H1 (cell line): ENCODE measurements around the gene USP20. TPM values are rescaled to one million over a fixed set of nuclear protein-coding genes. Genes with fewer than 3 reads are reported as not detected.

ENCODE experiments used
- CTCF ChIA-PET: fragments of 300-600 bp; sonication (Branson Sonifier 250); formaldehyde crosslinking; loops from one replicate; lab custom pipeline; 2021; ENCODE audit not compliant: partially characterized antibody; lab: Charles Lee
- POLR2A ChIA-PET: fragments of 300-600 bp; sonication (Branson Sonifier 250); formaldehyde crosslinking; loops from one replicate; lab custom pipeline; 2021; ENCODE audit warnings: inconsistent platforms; ENCODE audit not compliant: partially characterized antibody; lab: Charles Lee
- DNase-seq, 2 experiments: peaks; one replicate each; pipeline versions ENCODE4 v3.0.0 to v3.0.0-alpha.2; 2010 to 2022; ENCODE audit warnings: low spot score in 2 of 2, low read depth in 1 of 2, mixed read lengths in 1 of 2
- FAIRE-seq: peaks from 2 replicates; lab custom pipeline; 2011; peaks lifted over from hg19 to GRCh38; lab: Jason Lieb, UNC
- H2AFZ ChIP-seq: 2 replicates; pipeline ENCODE4 v1.8.1; 2012; ENCODE audit warnings: low read length, inconsistent platforms
- H2AK5ac ChIP-seq: 2 replicates; pipeline ENCODE4 v1.6.1; 2013; ENCODE audit warnings: low read depth, low read length
- H2BK120ac ChIP-seq: replicated peaks from 2 replicates; pipeline ENCODE3; 2013; ENCODE audit warnings: low read depth, low read length, inconsistent platforms
- H2BK12ac ChIP-seq: 2 replicates; pipeline ENCODE4 v1.6.1; 2013; ENCODE audit warnings: low read depth, low read length
- H2BK15ac ChIP-seq: 2 replicates; pipeline ENCODE4 v1.6.1; 2013; ENCODE audit warnings: low read length
- H2BK20ac ChIP-seq: 2 replicates; pipeline ENCODE4 v1.6.1; 2013; ENCODE audit warnings: low read length
- H2BK5ac ChIP-seq: 2 replicates; pipeline ENCODE4 v1.6.1; 2013; ENCODE audit warnings: low read depth, low read length
- H3K14ac ChIP-seq: 2 replicates; pipeline ENCODE4 v1.6.1; 2013; ENCODE audit warnings: inconsistent platforms; ENCODE audit not compliant: insufficient read length
- H3K18ac ChIP-seq: 2 replicates; pipeline ENCODE4 v1.6.1; 2013; ENCODE audit warnings: low read length; ENCODE audit errors: extremely low read depth
- H3K23ac ChIP-seq: 2 replicates; pipeline ENCODE4 v1.6.1; 2013; ENCODE audit warnings: inconsistent platforms; ENCODE audit not compliant: insufficient read length
- H3K23me2 ChIP-seq: 2 replicates; pipeline ENCODE4 v1.6.1; 2013; ENCODE audit warnings: low read depth, low read length
- H3K27ac ChIP-seq: 2 replicates; pipeline ENCODE4 v1.6.1; 2011; ENCODE audit warnings: low read depth, low read length, inconsistent platforms
- H3K27me3 ChIP-seq, 4 experiments: replicated peaks in 1 of 4; 1 replicate in 1 of 4; 2 replicates in 3 of 4; pipeline versions ENCODE4 v1.6.1 to v1.8.1; 2011 to 2013; ENCODE audit warnings: low read length in 3 of 4, mild to moderate bottlenecking in 3 of 4, inconsistent platforms in 2 of 4, mixed read lengths in 2 of 4, moderate library complexity in 1 of 4; ENCODE audit not compliant: control insufficient read depth in 3 of 4, insufficient read depth in 3 of 4; ENCODE audit errors: extremely low read depth in 1 of 4
- H3K36me3 ChIP-seq, 4 experiments: 2 replicates each; pipeline versions ENCODE4 v1.6.1 to v1.8.1; 2011 to 2013; ENCODE audit warnings: mild to moderate bottlenecking in 4 of 4, low read length in 3 of 4, moderate library complexity in 2 of 4, control low read depth in 1 of 4, inconsistent platforms in 1 of 4; ENCODE audit not compliant: insufficient read depth in 4 of 4, control insufficient read depth in 2 of 4
- H3K4ac ChIP-seq: replicated peaks from 2 replicates; pipeline ENCODE3; 2013; ENCODE audit warnings: low read length, low read depth, mixed read lengths, inconsistent platforms; ENCODE audit not compliant: insufficient read length
- H3K4me1 ChIP-seq, 4 experiments: replicated peaks in 1 of 4; 1 replicate in 1 of 4; 2 replicates in 3 of 4; pipeline versions ENCODE4 v1.6.1 to v1.8.1; 2011 to 2013; ENCODE audit warnings: low read length in 3 of 4, inconsistent platforms in 2 of 4, mixed read lengths in 1 of 4; ENCODE audit not compliant: insufficient read depth in 4 of 4, control insufficient read depth in 3 of 4
- H3K4me2 ChIP-seq, 2 experiments: 2 replicates each; pipeline versions ENCODE4 v1.6.1 to v1.8.1; 2011 to 2013; ENCODE audit warnings: low read depth in 2 of 2, low read length in 2 of 2, control low read depth in 1 of 2, inconsistent platforms in 1 of 2, mild to moderate bottlenecking in 1 of 2; ENCODE audit not compliant: insufficient read depth in 1 of 2
- H3K4me3 ChIP-seq, 4 experiments: fragments of 200-600, 300-600 bp in 1 of 4; sonication (generic), shearing (Covaris generic), sonication (Bioruptor Twin) in 1 of 4; 2 replicates each; pipeline versions ENCODE4 v1.5.1 to v1.8.1; 2011 to 2016; ENCODE audit warnings: low read length in 4 of 4, low read depth in 3 of 4, control low read depth in 2 of 4, inconsistent platforms in 2 of 4, mild to moderate bottlenecking in 2 of 4, mixed read lengths in 1 of 4, moderate library complexity in 1 of 4; ENCODE audit not compliant: insufficient read depth in 2 of 4; ENCODE audit errors: extremely low read depth in 1 of 4
- H3K56ac ChIP-seq: replicated peaks from 2 replicates; pipeline ENCODE3; 2013; ENCODE audit warnings: low read depth, mild to moderate bottlenecking, mixed read lengths, low read length, inconsistent platforms; ENCODE audit not compliant: insufficient read length
- H3K79me1 ChIP-seq: 2 replicates; pipeline ENCODE4 v1.6.1; 2013; ENCODE audit warnings: low read depth, low read length, control low read depth
- H3K79me2 ChIP-seq, 2 experiments: 2 replicates each; pipeline versions ENCODE4 v1.6.1 to v1.8.1; 2012 to 2013; ENCODE audit warnings: low read length in 2 of 2, mild to moderate bottlenecking in 2 of 2, inconsistent platforms in 1 of 2; ENCODE audit not compliant: insufficient read depth in 2 of 2, control insufficient read depth in 1 of 2
- H3K9ac ChIP-seq, 4 experiments: replicated peaks in 1 of 4; 1 replicate in 1 of 4; 2 replicates in 3 of 4; pipeline versions ENCODE4 v1.6.1 to v1.8.1; 2011 to 2013; ENCODE audit warnings: low read depth in 3 of 4, low read length in 3 of 4, control low read depth in 2 of 4, mild to moderate bottlenecking in 2 of 4, moderate library complexity in 2 of 4, inconsistent platforms in 1 of 4; ENCODE audit errors: extremely low read depth in 1 of 4
- H3K9me3 ChIP-seq, 2 experiments: 2 replicates each; pipeline versions ENCODE4 v1.6.1 to v1.8.1; 2012 to 2013; ENCODE audit warnings: mild to moderate bottlenecking in 2 of 2, moderate library complexity in 2 of 2, control low read depth in 1 of 2, inconsistent platforms in 1 of 2, low read depth in 1 of 2, low read length in 1 of 2, mixed read lengths in 1 of 2; ENCODE audit not compliant: insufficient read depth in 2 of 2
- H4K20me1 ChIP-seq, 2 experiments: replicated peaks in 1 of 2; 2 replicates each; pipeline versions ENCODE3 to v1.8.1; 2011 to 2013; ENCODE audit warnings: inconsistent platforms in 2 of 2, low read length in 2 of 2, mild to moderate bottlenecking in 1 of 2; ENCODE audit not compliant: insufficient read depth in 2 of 2, control insufficient read depth in 1 of 2
- H4K5ac ChIP-seq: 2 replicates; pipeline ENCODE4 v1.6.1; 2013; ENCODE audit warnings: low read length, low read depth, mixed read lengths, inconsistent platforms; ENCODE audit not compliant: insufficient read length
- H4K8ac ChIP-seq: 2 replicates; pipeline ENCODE4 v1.8.0; 2013; ENCODE audit warnings: mild to moderate bottlenecking, moderate library complexity, low read length, inconsistent platforms; ENCODE audit not compliant: insufficient read depth; ENCODE audit errors: extremely low read depth
- H4K91ac ChIP-seq: replicated peaks from 2 replicates; pipeline ENCODE3; 2013; ENCODE audit warnings: low read length, mixed read lengths, inconsistent platforms; ENCODE audit not compliant: insufficient read length
- CBX5 ChIP-seq: fragments of 300-800, 300-1000 bp; sonication (generic); IDR thresholded peaks from 2 replicates; pipeline ENCODE4 v1.7.1; 2016; ENCODE audit warnings: antibody characterized with exemption, low read length, low read depth
- HDAC6 ChIP-seq: IDR thresholded peaks from one replicate; pipeline ENCODE4 v1.7.1; 2012; ENCODE audit warnings: low read depth, mild to moderate bottlenecking, inconsistent platforms, low read length, moderate library complexity
- JUND ChIP-seq: IDR thresholded peaks from 2 replicates; pipeline ENCODE4 v1.6.1; 2011; ENCODE audit warnings: mild to moderate bottlenecking, improper control_type of control experiment, low read length
- POLR2A ChIP-seq, 2 experiments: IDR thresholded peaks; 1 replicate in 1 of 2; 2 replicates in 1 of 2; pipeline ENCODE4 v1.6.1; 2011; ENCODE audit warnings: low read depth in 2 of 2, low read length in 2 of 2, mild to moderate bottlenecking in 2 of 2; ENCODE audit errors: control extremely low read depth in 1 of 2
- SP1 ChIP-seq: IDR thresholded peaks from 2 replicates; pipeline ENCODE4 v1.6.1; 2011; ENCODE audit warnings: low read depth, low read length
- TAF7 ChIP-seq: optimal IDR thresholded peaks from 2 replicates; pipeline ENCODE3; 2011; ENCODE audit warnings: low read depth, mild to moderate bottlenecking, inconsistent platforms, low read length, moderate library complexity, borderline replicate concordance
- YY1 ChIP-seq: IDR thresholded peaks from 2 replicates; pipeline ENCODE4 v1.6.1; 2011; ENCODE audit warnings: low read depth, mild to moderate bottlenecking, low read length
- WGBS, 2 experiments: shearing (Covaris generic) in 1 of 2; methylation state at CpG; one replicate each; pipeline versions ENCODE4 v1.1.6 to v1.1.7; 2013 to 2015; ENCODE audit warnings: low lambda C conversion rate in 2 of 2, mixed read lengths in 2 of 2, inconsistent platforms in 1 of 2, low coverage in 1 of 2, missing lambda C conversion rate in 1 of 2; ENCODE audit not compliant: insufficient replicate concordance in 2 of 2, insufficient coverage in 1 of 2, insufficient read length in 1 of 2; ENCODE audit errors: extremely low coverage in 1 of 2, missing lambda C conversion rate in 1 of 2; 5-methylcytosine and 5-hydroxymethylcytosine counted together
- polyA plus RNA-seq, 7 experiments: library from polyadenylated mRNA; depleted of rRNA in 3 of 7; stranded (reverse) in 5 of 7; unstranded in 2 of 7; fragments of >200 nt in 5 of 7; fragments of 200-250 nt in 2 of 7; gene quantifications; 1 replicate in 5 of 7; 2 replicates in 1 of 7; 4 replicates in 1 of 7; pipeline versions ENCODE4 v1.2.1 to v1.2.3, GENCODE V29; 2011 to 2013; ENCODE audit warnings: missing spikeins in 2 of 7, mixed read lengths in 2 of 7
- total RNA-seq: library from RNA; stranded (reverse); fragmentation: NEBNext Ultra II Directional; extraction: Animal tissue kit (Norgen Biotek cat#: 25700); gene quantifications from 2 replicates; pipeline ENCODE4 v1.2.1, GENCODE V29; 2021
- TF ChIP-seq, protein P1 (sequence below): IDR thresholded peaks from 2 replicates; pipeline ENCODE4 v1.6.1; 2012; ENCODE audit warnings: low read length, inconsistent platforms

The USP20 gene
- total and polyA plus RNA-seq, 2 of the 8 experiments (the other 6 are each of a cell fraction or from before 2014, with no cell fraction given) = 13.4 to 23.0 TPM

GRCh38 chr9:129838707-129839259 lies 3.5 kb downstream of the USP20 start:
- DNase-seq = no peak
- H3K23me2 ChIP-seq = peaks cover 6% of the 10 kb centered on the region
- peak overlapping the region; percentile 7; the same call in 1 of the 2 replicates for H4K8ac ChIP-seq
- peaks cover 3 to 11% of the 10 kb centered on the region in 2 experiments; a peak in 3 of 4 replicates for H3K79me2 ChIP-seq
- no peak overlapping the region for H3K9ac ChIP-seq
- no peak overlapping the region for H3K4ac ChIP-seq
- WGBS, 2 experiments = 85% methylated on average over 11 of the region's 12 CpGs; no CpG with 5 or more reads in 1 of the 2 experiments
- peak overlapping the region; percentile 83; the same call in 1 of the 2 replicates for H2BK15ac ChIP-seq
- H3K4me2 ChIP-seq = peak overlapping the region in 1 of 2 experiments; percentile 87; a peak in 2 of 4 replicates
- H3K36me3 ChIP-seq = no peaks in the 10 kb centered on the region
- peaks cover 5 to 18% (median 10%) of the 10 kb centered on the region in 4 experiments; a peak in 6 of 7 replicates for H3K4me1 ChIP-seq
- no peak overlapping the region for H3K56ac ChIP-seq
- no peak overlapping the region for H3K23ac ChIP-seq
- no peak overlapping the region for H2BK12ac ChIP-seq
- no peak overlapping the region for H4K5ac ChIP-seq
- no peak overlapping the region for H3K14ac ChIP-seq
- CTCF ChIA-PET = interaction anchor here (1.0 to 1.4 kb wide), 2 partner anchors 25 to 46 kb away, joined by 3 to 4 read pairs; no protein-coding TSS in a partner anchor
- TF ChIP-seq, protein P1, sequence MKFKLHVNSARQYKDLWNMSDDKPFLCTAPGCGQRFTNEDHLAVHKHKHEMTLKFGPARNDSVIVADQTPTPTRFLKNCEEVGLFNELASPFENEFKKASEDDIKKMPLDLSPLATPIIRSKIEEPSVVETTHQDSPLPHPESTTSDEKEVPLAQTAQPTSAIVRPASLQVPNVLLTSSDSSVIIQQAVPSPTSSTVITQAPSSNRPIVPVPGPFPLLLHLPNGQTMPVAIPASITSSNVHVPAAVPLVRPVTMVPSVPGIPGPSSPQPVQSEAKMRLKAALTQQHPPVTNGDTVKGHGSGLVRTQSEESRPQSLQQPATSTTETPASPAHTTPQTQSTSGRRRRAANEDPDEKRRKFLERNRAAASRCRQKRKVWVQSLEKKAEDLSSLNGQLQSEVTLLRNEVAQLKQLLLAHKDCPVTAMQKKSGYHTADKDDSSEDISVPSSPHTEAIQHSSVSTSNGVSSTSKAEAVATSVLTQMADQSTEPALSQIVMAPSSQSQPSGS = no peak
- TF ChIP-seq TAF7 (no peak), SP1 (no peak), HDAC6 (no peak), POLR2A (IDR thresholded peaks at IDR 0.05; ENCODE audit: control extremely low read depth in 1 of 2, low read depth in 2 of 2, low read length in 2 of 2) (no peak), CBX5 (no peak), JUND (no peak), YY1 (no peak)
- no peak overlapping the region for H2AFZ ChIP-seq
- H3K9me3 ChIP-seq = no peaks in the 10 kb centered on the region
- H3K27me3 ChIP-seq = no peaks in the 10 kb centered on the region
- H3K18ac ChIP-seq = no peak overlapping the region
- no peak overlapping the region for H2AK5ac ChIP-seq
- no peak overlapping the region for H4K91ac ChIP-seq
- peaks cover 6% of the 10 kb centered on the region for H3K79me1 ChIP-seq
- no peak overlapping the region for H3K4me3 ChIP-seq
- H2BK120ac ChIP-seq = no peak overlapping the region
- H2BK20ac ChIP-seq = no peak overlapping the region
- H3K27ac ChIP-seq = no peak overlapping the region
- H2BK5ac ChIP-seq = no peak overlapping the region
- POLR2A ChIA-PET = interaction anchor here (0.6 to 1.2 kb wide), 2 partner anchors 15 to 108 kb away, joined by 3 to 4 read pairs; no protein-coding TSS in a partner anchor
- FAIRE-seq = no peak
- peaks cover 0 to 3% of the 10 kb centered on the region in 2 experiments for H4K20me1 ChIP-seq
